Panc1 (cell line): ENCODE results near the gene ATRNL1.

Experiments
- POLR2AphosphoS5 ChIP-seq: IDR thresholded peaks from 2 replicates; pipeline ENCODE4 v1.6.1; 2012; ENCODE audit warnings: mild to moderate bottlenecking, low read depth, low read length, moderate library complexity
- SIN3A ChIP-seq: IDR thresholded peaks from 2 replicates; pipeline ENCODE4 v1.6.1; 2012; ENCODE audit warnings: low read depth, mild to moderate bottlenecking, low read length, moderate library complexity, borderline replicate concordance; ENCODE audit not compliant: insufficient read depth
- TF ChIP-seq, protein P1 (sequence below): fragments of 450-650 bp; IDR thresholded peaks from 2 replicates; pipeline ENCODE4 v1.5.1; 2017; ENCODE audit warnings: mild to moderate bottlenecking

DNA sequence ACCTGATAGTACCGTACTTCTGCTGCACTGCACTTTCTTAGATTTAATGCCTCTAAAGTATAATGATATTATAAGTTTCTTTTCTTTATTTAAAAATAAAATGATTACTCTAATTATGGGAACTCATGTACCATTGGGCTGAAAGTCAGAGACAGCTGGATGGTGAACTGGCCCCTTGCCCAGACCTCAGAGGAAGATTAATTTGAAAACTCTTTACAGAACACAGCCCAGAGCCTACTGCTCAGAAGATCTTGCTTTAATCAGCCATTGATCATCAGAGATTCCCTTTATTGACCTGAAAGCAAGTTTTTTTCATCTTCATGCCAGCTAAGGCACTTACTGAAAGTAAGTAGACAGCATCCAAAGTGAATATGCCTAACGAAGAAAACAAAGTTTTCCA lies 838.1 kb downstream of the ATRNL1 start:
- TF ChIP-seq, protein P1, sequence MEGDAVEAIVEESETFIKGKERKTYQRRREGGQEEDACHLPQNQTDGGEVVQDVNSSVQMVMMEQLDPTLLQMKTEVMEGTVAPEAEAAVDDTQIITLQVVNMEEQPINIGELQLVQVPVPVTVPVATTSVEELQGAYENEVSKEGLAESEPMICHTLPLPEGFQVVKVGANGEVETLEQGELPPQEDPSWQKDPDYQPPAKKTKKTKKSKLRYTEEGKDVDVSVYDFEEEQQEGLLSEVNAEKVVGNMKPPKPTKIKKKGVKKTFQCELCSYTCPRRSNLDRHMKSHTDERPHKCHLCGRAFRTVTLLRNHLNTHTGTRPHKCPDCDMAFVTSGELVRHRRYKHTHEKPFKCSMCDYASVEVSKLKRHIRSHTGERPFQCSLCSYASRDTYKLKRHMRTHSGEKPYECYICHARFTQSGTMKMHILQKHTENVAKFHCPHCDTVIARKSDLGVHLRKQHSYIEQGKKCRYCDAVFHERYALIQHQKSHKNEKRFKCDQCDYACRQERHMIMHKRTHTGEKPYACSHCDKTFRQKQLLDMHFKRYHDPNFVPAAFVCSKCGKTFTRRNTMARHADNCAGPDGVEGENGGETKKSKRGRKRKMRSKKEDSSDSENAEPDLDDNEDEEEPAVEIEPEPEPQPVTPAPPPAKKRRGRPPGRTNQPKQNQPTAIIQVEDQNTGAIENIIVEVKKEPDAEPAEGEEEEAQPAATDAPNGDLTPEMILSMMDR: no peak
- no peak for TF ChIP-seq SIN3A
- TF ChIP-seq POLR2AphosphoS5: no peak
